Suprapubic skin (tissue), 3 donors: ENCODE results near the gene EPN2.

Source experiments
- CTCF ChIP-seq, 2 donors: fragments of 200-600 bp in 1 of 2; fragments of 450-650 bp in 1 of 2; sonication (generic) in 1 of 2; IDR thresholded peaks; one replicate each; pipeline ENCODE4 v1.5.1; 2016 to 2019; ENCODE audit warnings: antibody characterized with exemption in 2 of 2, mild to moderate bottlenecking in 1 of 2, moderate library complexity in 1 of 2
- POLR2A ChIP-seq, 2 donors: fragments of 450-650 bp; IDR thresholded peaks; one replicate each; pipeline ENCODE4 v1.6.1; 2017; ENCODE audit warnings: antibody characterized with exemption in 2 of 2, mild to moderate bottlenecking in 2 of 2, moderate library complexity in 2 of 2

GRCh38 chr17:19288453-19288852 is 51.3 kb downstream of the EPN2 start:
- TF ChIP-seq CTCF (IDR thresholded peaks at IDR 0.05) = no peak
- no peak for TF ChIP-seq POLR2A (IDR thresholded peaks at IDR 0.05)
